Neuron (in vitro differentiated cells): ENCODE data around the gene SNTG2.

Source experiments
- H2AFZ ChIP-seq: one replicate; pipeline ENCODE4 v1.6.1; 2013; ENCODE audit warnings: low read depth, mild to moderate bottlenecking, inconsistent platforms, low read length, moderate library complexity
- H3K27me3 ChIP-seq: one replicate; pipeline ENCODE4 v1.6.1; 2013; ENCODE audit warnings: low read length; ENCODE audit not compliant: insufficient read depth
- H3K36me3 ChIP-seq: one replicate; pipeline ENCODE4 v1.6.1; 2013; ENCODE audit warnings: low read length; ENCODE audit not compliant: insufficient read depth
- H3K4me1 ChIP-seq: one replicate; pipeline ENCODE4 v1.6.1; 2013; ENCODE audit warnings: low read length; ENCODE audit not compliant: insufficient read depth
- H3K4me3 ChIP-seq: 2 replicates; pipeline ENCODE4 v1.5.1; 2013; ENCODE audit warnings: mild to moderate bottlenecking, low read length, moderate library complexity
- H3K9me3 ChIP-seq: one replicate; pipeline ENCODE4 v1.6.1; 2013; ENCODE audit warnings: low read length

SNTG2 gene

GRCh38 chr2:1147873-1148612, 197.4 kb downstream of the SNTG2 start:
- Histone ChIP-seq H3K27me3 (no peaks in the 10 kb centered on the region), H3K36me3 (no peaks in the 10 kb centered on the region), H3K4me3 (no peak overlapping the region), H3K9me3 (no peaks in the 10 kb centered on the region), H3K4me1 (no peaks in the 10 kb centered on the region), H2AFZ (no peak overlapping the region)

GRCh38 chr2:1150724-1151511, 200.3 kb downstream of the SNTG2 start:
- H3K4me1 ChIP-seq = no peaks in the 10 kb centered on the region
- H3K4me3 ChIP-seq = no peak overlapping the region
- no peaks in the 10 kb centered on the region for H3K9me3 ChIP-seq
- no peaks in the 10 kb centered on the region for H3K27me3 ChIP-seq
- H3K36me3 ChIP-seq = no peaks in the 10 kb centered on the region
- no peak overlapping the region for H2AFZ ChIP-seq

- H3K4me3 ChIP-seq = no peak overlapping the region
- no peaks in the 10 kb centered on the region for H3K4me1 ChIP-seq
- no peaks in the 10 kb centered on the region for H3K9me3 ChIP-seq
- H2AFZ ChIP-seq = no peak overlapping the region
- no peaks in the 10 kb centered on the region for H3K27me3 ChIP-seq
- no peaks in the 10 kb centered on the region for H3K36me3 ChIP-seq
Measured at GRCh38 chr2:1152375-1152774, 201.7 kb downstream of the SNTG2 start.

- no peaks in the 10 kb centered on the region for H3K9me3 ChIP-seq
- no peak overlapping the region for H3K4me3 ChIP-seq
- H3K4me1 ChIP-seq = no peaks in the 10 kb centered on the region
- H3K27me3 ChIP-seq = no peaks in the 10 kb centered on the region
- H2AFZ ChIP-seq = no peak overlapping the region
- no peaks in the 10 kb centered on the region for H3K36me3 ChIP-seq
Measured at GRCh38 chr2:1153920-1154319, 203.3 kb downstream of the SNTG2 start.

- H3K4me3 ChIP-seq = no peak overlapping the region
- no peaks in the 10 kb centered on the region for H3K4me1 ChIP-seq
- no peak overlapping the region for H2AFZ ChIP-seq
- H3K36me3 ChIP-seq = no peaks in the 10 kb centered on the region
- no peaks in the 10 kb centered on the region for H3K9me3 ChIP-seq
- no peaks in the 10 kb centered on the region for H3K27me3 ChIP-seq
Measured at GRCh38 chr2:1154710-1155594, 204.3 kb downstream of the SNTG2 start.

- Histone ChIP-seq H2AFZ (no peak overlapping the region), H3K4me3 (no peak overlapping the region), H3K36me3 (no peaks in the 10 kb centered on the region), H3K4me1 (no peaks in the 10 kb centered on the region), H3K9me3 (no peaks in the 10 kb centered on the region), H3K27me3 (no peaks in the 10 kb centered on the region)
Measured at GRCh38 chr2:1156059-1156458, 205.4 kb downstream of the SNTG2 start.

GRCh38 chr2:1156531-1156930, 205.9 kb downstream of the SNTG2 start:
- no peaks in the 10 kb centered on the region for H3K36me3 ChIP-seq
- H3K9me3 ChIP-seq = no peaks in the 10 kb centered on the region
- H2AFZ ChIP-seq = no peak overlapping the region
- no peaks in the 10 kb centered on the region for H3K27me3 ChIP-seq
- no peaks in the 10 kb centered on the region for H3K4me1 ChIP-seq
- no peak overlapping the region for H3K4me3 ChIP-seq

GRCh38 chr2:1157107-1157506, 206.5 kb downstream of the SNTG2 start:
- Histone ChIP-seq H2AFZ (no peak overlapping the region), H3K4me1 (no peaks in the 10 kb centered on the region), H3K9me3 (no peaks in the 10 kb centered on the region), H3K27me3 (no peaks in the 10 kb centered on the region), H3K4me3 (no peak overlapping the region), H3K36me3 (no peaks in the 10 kb centered on the region)

- H3K4me1 ChIP-seq = no peaks in the 10 kb centered on the region
- no peak overlapping the region for H3K4me3 ChIP-seq
- H2AFZ ChIP-seq = no peak overlapping the region
- H3K9me3 ChIP-seq = no peaks in the 10 kb centered on the region
- no peaks in the 10 kb centered on the region for H3K36me3 ChIP-seq
- no peaks in the 10 kb centered on the region for H3K27me3 ChIP-seq
Measured at GRCh38 chr2:1159013-1159412, 208.4 kb downstream of the SNTG2 start.

GRCh38 chr2:1162246-1162645, 211.6 kb downstream of the SNTG2 start:
- H3K4me3 ChIP-seq = no peak overlapping the region
- no peaks in the 10 kb centered on the region for H3K9me3 ChIP-seq
- no peaks in the 10 kb centered on the region for H3K27me3 ChIP-seq
- no peaks in the 10 kb centered on the region for H3K36me3 ChIP-seq
- H2AFZ ChIP-seq = no peak overlapping the region
- no peaks in the 10 kb centered on the region for H3K4me1 ChIP-seq

GRCh38 chr2:1162768-1163584, 212.3 kb downstream of the SNTG2 start:
- Histone ChIP-seq H3K4me1 (no peaks in the 10 kb centered on the region), H3K4me3 (no peak overlapping the region), H3K36me3 (no peaks in the 10 kb centered on the region), H3K9me3 (no peaks in the 10 kb centered on the region), H2AFZ (no peak overlapping the region), H3K27me3 (no peaks in the 10 kb centered on the region)

GRCh38 chr2:1166976-1167375, 216.3 kb downstream of the SNTG2 start:
- H3K4me1 ChIP-seq = no peaks in the 10 kb centered on the region
- no peaks in the 10 kb centered on the region for H3K36me3 ChIP-seq
- H2AFZ ChIP-seq = no peak overlapping the region
- H3K4me3 ChIP-seq = no peak overlapping the region
- H3K27me3 ChIP-seq = no peaks in the 10 kb centered on the region
- no peaks in the 10 kb centered on the region for H3K9me3 ChIP-seq
